EH (cell line): ENCODE data around the gene DOCK1.
"Not testable (repeated sequence)": the region's sequence is repeated elsewhere in the genome, so short reads cannot be mapped to it uniquely, and the experiment has no call there.

ENCODE experiments used
- DNase-seq: peaks from one replicate; pipeline ENCODE4 v3.0.0-alpha.2; 2015; ENCODE audit warnings: low read depth

The DOCK1 gene

DNA sequence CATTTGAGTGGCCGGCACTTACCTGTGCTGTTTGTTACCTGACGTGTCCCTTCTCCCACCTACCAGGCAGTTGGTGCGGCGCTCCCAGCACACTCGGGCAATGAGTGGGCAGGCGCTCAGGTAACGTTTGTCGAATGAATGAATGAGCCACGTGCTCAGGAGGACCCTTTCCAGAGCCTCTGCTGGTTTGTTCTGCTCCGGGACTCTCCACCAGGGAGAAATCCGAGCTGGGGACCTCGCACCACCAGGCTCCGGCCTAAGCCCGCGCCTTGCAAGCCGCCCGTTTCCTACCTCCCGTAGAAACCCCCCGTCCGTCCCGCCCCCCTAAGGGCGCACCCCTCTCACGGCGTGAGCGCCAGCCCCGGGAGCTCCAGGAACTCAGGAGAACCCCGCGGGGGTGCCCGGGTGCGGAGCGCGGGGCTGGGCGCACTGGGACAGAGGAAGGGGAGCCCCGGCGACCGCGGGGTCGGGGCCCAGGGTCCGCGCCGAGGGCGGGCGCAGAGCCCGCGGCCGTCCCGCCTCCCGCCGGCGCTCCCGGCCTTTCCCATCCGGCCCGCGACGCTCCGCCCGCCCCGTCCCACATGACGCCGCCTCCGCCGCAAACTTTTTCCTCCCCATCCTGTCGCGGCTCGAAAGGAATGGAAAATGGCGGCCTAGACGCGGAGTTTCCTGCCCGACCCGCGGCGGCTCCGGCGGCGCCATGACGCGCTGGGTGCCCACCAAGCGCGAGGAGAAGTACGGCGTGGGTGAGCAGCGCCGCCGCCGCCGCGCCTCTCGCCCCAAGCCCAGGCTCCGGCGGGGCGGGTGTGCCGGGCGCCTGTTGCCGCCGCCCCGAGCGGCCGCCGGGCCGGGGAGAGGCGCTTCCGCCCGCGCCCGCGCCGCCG lies at the start of gene DOCK1:
Gene DOCK1 (plus strand): TSS at position 611 of the 884 bp plus-strand sequence. CDS start 90 bp downstream, at position 701.
- peak; percentile 82 for DNase-seq

DNA sequence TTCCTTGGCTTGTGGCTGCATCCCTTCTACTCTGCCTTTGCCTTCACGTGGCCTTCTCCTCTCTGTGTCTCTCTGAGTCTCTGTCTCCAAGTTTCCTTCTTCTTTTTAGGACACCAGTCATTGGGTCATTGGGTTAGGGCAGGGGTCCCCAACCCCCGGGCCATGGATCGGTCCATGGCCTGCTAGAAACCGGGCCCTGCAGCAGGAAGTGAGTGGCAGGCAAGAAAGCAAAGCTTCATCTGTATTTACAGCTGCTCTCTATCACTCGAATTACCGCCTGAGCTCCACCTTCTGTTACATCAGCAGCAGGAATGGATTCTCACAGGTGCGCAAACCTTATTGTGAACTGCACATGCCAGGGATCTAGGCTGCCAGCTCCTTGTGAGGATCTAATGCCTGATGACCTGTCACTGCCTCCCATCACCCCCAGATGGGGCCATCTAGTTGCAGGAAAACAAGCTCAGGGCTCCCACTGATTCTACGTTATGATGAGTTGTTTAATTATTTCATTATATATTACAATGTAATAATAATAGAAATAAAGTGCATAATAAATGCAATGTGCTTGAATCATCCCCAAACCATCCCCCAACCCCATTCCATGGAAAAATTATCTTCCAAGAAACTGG lies 47.9 kb upstream of the DOCK1 start:
- no peak for DNase-seq

DNA sequence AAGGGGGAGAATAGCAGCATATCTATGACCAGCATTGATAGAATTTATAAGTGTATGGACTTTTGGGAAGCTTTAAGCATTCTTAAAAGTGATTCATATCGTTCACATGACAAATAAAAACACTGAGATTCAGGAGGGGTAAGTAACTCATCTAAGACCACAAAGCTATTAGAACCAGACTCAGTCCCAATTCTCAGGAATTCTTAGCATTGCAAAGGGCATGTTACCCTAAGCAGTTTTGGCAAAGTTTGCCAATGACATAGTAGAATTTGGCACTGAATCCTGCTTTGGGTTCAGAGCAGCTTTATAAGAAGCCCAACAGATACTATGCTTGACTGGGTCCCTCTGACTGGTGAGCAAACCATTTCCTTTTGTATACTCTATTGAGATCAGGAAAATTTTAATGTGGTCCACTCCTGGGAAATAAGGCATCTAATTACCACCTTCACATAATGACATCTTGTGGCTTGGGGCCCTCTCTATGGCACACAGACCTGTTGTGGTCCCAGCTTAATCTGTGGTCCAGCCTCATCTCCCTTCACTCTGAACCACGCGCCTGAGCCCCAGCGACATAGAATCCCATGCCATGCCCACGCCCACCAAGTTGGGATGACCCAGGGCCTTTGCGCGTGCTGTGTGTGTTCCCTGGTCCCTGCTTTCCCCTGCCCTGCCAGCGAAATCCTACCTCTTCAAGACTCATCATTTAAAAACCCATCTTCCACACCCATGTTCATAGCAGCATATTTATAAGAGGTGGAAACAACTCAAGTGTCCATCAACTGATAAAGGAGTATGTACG lies 37.5 kb upstream of the DOCK1 start:
- peak; percentile 98 for DNase-seq

DNA sequence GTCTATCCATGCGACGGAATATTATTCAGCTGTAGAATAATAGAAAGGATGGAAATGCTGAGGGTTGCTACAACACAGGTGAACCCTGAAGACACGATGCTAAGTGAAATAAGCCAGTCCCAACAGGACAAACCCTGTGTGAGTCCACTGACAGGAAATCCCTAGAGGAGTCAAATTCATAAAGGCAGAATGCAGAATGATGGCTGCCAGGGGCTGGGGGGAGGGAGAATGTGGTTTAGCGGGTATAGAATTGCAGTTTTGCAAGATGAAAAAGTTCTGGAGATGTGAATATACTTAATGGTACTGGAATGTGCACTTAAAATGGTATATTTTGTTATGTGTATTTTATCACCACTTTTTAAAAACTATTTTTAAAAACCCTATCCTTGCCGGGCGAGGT lies 36.9 kb upstream of the DOCK1 start:
- peak; percentile 33 for DNase-seq

DNA sequence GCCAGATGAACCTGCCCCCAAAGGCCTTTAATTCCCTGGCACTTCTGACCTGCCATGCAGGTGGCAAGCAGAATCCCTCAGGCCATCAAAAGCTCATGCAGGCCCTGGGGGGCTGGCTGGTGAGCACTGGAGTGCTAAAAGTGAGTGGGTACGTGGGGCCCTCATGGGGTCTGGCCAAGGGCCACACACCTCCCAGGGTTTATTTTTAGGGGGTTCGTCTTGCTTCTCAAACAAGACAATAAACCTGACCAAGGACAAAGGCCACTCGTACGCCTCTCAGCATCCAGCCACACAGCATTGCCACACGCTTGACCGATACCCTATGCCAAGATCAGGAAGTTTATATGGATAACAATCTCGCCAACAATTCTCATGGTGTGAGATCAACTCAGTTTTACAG lies 33.1 kb upstream of the DOCK1 start:
- no peak for DNase-seq

DNA sequence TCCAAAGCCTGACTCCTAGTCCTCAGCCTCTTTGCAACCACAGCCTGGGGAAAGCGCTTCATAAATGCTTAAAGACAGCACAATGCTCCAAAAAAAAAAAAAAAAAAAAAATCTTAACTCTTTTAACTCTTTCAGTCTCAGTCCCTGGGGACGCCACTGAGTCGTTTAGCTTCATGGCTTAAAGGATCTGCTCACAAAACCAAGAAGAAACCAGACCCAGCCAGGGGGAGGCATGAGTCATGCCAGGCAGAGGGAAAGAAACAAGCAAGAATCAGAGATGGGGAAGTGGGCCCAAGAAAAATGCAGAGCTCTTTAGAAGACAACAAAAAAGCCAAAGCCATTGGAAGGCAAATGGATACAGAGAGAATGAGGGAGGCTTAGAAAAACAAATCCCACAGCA lies 32.5 kb upstream of the DOCK1 start:
- peak; percentile 28 for DNase-seq

DNA sequence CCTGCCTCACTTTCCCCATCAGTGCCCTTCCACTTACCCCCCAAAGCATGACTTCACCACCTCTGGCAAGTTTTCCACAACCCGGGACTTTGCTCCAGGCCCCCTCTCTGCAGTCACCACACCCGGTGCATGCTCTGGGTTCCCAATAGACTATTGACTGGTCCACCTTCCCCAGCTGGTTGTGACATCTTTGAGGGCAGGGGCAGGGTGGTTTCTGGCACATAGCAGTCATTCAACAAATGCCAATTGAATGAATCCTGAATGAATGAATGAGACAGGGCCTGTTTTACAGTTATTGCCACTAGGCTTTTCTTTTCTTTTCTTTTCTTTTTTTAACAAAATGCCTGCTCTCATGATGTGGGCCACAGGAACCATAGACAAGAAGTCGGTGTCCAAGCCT lies 28.8 kb upstream of the DOCK1 start:
- DNase-seq = peak; percentile 15

DNA sequence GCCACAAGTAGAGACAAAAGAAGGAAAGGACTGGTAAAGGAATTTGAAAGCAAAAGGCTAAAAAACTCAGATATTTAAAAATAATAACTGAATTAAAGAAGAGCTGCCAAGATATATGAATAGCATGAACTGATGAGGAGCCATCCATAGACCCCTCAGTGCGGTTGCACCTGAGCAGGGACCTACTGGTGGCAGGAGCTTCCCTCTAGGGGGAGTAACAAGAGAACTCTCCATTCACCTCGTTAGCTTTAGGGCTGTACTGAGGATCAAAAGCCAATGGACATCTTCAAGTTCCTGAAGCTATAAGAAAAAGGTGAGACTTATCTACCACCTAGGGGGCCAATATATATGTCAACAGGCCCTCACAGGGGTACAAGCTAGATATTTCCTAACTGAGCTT lies 27.8 kb upstream of the DOCK1 start:
- no peak for DNase-seq

DNA sequence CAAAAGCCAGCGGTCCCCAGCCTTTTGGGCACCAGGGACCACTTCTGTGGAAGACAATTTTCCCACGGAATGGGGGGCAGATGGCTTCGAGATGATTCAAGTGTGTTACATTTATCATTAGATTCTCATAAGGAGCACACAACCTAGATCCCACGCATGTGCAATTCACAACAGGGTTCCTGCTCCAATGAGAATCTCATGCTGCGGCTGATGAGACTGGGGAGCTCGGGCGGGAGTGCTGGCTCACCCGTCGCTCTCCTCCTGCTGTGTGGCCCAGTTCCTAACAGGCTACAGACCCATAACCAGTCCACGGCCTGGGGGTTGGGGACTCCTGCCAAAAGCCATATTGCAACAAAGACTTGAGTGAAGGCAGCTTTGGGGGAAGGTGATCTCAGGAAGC lies 26.6 kb upstream of the DOCK1 start:
- no peak for DNase-seq

DNA sequence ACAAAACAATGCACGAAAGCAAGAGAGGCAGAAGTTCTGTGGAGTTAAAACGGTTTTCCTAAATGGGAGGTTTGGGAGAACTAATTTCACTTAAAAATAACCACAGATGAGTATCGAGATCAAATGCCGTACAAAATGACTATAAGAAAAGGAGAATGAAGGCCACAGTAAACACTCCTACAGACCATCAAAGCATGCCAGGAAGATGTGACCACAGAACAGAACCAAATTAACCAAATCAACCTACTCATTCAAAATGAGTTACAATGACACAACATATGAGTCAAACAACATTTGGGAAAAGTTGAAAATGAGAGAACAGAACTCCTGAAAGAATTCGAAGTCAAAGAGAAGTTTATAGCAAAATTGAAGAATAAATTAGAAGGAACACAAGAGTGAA lies 24.3 kb upstream of the DOCK1 start:
- DNase-seq = no peak

DNA sequence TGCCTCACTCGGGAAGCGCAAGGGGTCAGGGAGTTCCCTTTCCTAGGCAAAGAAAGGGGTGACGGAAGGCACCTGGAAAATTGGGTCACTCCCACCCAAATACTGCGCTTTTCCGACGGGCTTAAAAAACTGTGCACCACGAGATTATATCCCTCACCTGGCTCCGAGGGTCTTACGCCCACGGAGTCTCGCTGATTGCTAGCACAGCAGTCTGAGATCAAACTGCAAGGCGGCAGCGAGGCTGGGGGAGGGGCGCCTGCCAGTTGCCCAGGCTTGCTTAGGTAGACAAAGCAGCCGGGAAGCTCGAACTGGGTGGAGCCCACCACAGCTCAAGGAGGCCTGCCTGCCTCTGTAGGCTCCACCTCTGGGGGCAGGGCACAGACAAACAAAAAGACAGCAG lies 23.2 kb upstream of the DOCK1 start:
- DNase-seq = not testable (repeated sequence)

DNA sequence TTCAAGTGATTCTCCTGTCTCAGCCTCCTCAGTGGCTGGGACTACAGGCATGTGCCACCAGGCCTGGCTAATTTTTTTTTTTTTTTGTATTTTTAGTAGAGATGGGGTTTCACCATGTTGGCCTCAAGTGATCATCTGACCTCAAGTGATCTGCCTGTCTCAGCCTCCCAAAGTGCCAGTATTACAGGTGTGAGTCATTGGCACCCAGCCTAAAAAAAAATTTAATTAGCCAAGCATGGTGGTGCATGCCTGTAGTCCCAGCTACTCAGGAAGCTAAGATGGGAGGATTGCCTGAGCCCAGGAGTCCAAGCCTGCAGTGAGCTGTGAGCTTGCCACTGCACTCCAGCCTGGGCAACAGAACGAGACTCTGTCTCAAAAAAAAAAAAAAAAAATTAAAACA lies 16.8 kb upstream of the DOCK1 start:
- not testable (repeated sequence) for DNase-seq

DNA sequence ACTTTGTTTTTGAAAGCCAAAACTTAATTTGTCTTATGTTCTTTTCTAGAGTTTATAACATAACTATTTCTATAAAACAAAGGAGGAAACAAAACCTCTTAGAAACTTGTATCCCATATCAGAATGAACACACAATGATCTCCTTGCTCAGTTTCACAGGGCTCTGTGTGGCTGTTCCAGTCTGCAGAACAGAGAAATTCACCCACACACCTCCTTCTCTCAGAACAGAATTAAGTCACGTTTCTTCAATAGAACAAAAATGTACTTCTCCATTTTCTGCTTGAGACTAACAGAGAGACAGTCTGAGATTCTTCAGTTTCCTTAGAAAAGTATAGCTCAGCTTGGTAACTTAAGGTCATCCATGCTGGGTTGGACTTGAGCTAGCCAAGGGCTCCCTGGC lies 15.8 kb upstream of the DOCK1 start:
- DNase-seq = no peak

DNA sequence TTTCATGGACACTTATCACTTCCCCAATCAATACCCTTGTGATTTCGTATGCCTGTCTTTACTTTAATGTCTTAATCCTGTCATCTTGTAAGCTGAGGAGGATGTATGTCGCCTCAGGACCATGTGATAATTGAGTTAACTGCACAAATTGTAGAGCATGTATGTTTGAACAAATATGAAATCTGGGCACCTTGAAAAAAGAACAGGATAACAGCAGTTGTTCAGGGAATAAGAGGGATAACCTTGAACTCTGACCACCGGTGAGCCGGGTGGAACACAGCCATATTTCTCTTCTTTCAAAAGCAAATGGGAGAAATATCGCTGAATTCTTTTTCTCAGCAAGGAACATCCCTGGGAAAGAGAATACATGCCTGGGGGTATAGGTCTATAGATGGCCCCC lies 14.4 kb upstream of the DOCK1 start:
- not testable (repeated sequence) for DNase-seq

DNA sequence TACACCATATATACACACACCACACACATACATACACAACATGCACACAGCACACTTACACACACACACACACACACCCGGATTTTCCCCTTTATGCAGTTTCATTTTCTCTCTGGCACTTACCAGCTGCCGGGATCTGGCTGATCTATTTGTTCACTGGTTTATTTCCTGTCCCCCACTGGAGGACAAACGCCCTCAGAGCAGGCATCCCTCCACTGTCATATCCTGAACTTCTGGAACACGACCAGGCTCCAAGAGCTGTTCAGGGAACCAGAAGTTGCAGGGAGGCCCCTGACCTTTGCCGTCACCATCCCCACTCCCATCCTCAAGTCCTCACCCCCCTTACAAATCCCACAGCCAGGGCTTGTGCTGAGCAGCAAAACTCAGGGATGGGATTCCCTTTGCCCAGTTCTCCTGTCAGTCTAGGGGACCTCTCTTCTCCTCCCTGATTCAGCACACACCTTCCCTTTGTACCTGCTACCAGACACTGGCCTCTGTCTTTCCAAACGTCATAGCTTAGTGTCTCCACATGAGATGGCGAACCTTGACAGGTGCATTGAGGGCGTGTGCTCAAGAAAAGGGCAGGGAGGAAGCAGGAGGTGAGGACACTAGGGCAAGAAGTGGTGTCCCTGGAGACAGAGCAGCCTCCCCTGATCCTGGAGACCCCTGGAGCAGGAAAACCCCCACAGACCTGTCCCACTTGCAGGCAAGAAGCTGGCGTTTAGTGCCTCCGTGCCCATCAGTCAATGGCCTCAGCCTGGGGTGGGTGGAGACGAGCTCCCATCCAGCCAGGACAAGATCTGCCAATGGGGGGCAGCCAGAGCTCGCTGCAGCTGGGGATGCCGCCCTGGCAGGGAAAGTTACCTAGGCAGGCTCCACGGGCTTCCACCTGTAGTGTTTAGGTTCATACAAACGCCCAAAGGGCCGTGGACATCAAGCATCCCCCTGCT lies 12.7 kb upstream of the DOCK1 start:
- DNase-seq = no peak

DNA sequence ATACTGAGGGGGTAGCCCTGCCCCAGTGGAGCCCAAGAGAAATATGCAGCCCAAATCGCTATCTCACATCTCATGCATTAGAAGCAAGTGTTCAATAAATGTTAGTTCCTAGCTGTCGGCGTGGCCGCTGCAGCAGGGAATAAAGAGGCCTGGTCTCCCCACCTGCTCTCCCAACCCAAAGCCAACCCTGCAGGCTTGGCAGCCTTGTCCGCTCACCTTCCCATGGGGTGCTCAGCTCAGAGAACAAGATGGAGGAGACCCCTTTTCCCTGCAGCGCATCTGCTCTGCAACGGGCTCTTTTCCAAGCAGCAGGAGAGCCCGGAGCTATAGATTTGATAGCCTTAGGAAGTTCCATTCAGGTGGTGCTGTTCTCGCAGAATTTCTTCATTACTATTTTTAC lies 12.0 kb upstream of the DOCK1 start:
- DNase-seq = no peak

DNA sequence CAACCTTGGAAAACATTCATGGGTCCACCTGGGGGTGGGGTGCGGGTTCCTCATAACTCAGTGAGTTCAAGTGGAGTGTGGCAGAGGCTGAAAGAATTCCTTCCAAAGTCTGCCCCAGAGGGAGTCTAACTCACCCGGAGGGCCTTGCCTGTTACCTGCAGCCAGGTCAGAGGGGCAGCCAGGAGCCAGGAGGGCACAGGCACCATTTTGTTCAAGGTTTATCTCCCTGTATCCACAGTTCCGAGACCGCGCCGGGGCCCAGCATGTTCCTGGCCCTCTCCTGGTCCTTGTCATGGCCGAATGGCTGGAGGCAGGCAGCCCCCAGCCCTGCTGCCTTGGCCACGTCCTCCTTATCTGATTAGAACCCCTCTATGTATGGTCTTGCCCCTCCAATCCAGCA lies 11.4 kb upstream of the DOCK1 start:
- DNase-seq = no peak

DNA sequence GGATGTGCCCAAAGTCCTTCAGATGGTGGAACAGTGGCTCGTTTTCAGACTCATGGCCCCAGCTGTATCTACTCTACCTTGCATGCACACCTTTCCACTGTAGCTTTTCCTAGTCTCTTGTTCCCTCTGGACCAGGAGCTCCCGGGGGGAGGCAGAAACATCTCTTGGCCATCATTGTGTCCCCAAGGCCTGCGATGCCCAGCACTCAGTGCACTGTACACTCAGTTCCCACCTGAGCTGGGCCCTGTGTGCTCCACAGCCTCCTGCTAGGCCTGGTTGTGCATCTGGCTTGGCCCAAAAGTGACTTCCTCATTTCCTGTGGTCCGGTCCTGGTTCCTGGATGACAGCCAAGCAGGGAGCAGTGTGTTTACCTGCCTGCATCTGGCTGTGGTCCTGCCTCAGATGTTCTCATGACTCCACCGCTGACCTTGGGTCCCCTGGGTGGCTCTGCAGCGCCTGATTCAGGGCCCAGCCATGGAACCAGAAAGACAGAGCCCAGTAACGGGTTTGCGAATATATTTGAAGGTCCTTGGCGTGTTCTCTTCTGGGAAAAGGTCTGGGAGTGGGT lies 9.9 kb upstream of the DOCK1 start:
- no peak for DNase-seq

DNA sequence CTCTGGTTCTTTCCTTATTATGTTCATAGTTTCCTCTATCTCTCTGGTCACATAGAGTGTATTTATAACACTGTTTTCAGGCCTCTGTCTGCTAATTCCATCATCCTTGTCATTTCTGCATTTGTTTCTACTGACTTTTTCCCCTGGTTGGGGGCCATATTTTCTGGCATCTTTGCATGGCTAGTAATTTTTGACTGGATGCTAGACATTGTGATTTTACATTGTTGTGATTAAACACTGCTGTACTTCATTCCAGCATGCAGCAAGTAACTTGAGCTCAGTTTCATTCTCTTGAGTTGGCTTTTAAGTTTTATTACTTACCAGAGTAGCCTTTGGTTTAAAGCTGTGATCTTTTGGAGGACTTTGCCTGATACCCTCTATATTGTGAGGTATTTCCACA lies 6.8 kb upstream of the DOCK1 start:
- DNase-seq = no peak

DNA sequence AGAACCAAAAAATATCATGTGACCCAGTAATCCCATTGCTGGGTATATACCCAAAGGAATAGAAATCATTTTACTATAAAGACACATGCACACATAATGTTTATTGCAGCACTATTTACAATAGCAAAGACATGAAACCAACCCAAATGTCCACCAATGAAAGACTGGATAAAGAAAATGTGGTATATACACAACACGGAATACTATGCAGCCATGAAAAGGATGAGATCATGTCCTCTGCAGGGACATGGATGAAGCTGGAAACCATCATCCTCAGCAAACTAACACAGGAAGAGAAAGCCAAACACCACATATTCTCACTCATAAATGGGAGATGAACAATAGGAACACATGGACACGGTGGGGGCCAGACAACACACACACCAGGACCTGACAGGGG lies 5.7 kb upstream of the DOCK1 start:
- not testable (repeated sequence) for DNase-seq

DNA sequence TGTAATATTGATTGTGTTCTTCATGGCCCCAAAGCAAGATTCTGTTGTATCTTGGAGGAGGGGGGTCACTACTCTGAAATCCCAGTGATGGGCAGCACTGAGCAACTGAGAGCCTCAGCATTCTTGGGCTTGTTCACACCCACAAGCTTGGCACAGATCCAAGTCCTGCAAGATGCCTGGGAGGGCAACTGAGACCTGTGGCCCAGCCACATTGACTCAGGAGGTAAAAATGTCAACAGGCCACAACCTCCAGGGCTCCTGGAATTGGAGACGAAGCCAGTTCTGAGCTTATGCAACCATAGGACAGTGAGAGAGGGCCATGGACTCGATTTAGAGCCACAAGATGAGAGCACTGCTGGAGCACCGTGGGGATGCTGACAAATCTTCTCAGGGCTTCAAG lies 3.1 kb upstream of the DOCK1 start:
- DNase-seq = peak; percentile 90
